ENCODE measurements around the gene GYS2. TPM values are rescaled to one million over a fixed set of nuclear protein-coding genes. Genes with fewer than 3 reads are reported as not detected.

The GYS2 gene
- total and polyA plus RNA-seq, 4 donors: 15.5 to 86.8 (median 34.1) TPM

DNA sequence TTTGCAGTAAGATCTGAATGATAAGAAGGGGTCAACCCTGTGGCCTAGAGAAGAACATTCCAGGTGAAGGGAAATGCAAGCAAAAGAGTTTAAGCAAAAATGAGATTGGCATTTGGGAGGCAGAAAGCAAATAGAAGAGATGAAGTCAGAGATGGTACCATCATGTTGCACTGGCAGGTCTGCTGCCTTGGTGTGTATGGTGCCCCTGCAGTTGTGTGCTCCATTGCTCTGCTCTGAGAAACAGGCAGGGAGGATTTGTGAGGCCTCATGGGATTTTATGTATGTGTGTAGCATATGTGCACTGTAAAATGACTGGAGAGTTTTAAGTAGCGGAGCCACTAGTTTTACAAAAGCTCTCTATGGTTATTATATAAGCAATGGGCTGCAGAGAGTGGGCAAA lies 46.4 kb upstream of the GYS2 start:
- Histone ChIP-seq H3K27me3 (ENCODE audit: control insufficient read depth in 4 of 4, insufficient read depth in 4 of 4, low read length in 3 of 4) (no peaks in the 10 kb centered on the region), H3K4me1 (ENCODE audit: control insufficient read depth in 4 of 4, insufficient read depth in 4 of 4, low read length in 3 of 4) (no peaks in the 10 kb centered on the region), H3K9ac (ENCODE audit: low read depth in 1 of 2, low read length in 2 of 2) (no peak overlapping the region), H3K9me3 (ENCODE audit: control insufficient read depth in 4 of 4, low read length in 3 of 4) (no peaks in the 10 kb centered on the region), H3K27ac (ENCODE audit: low read depth in 1 of 2, low read length in 2 of 2) (no peak overlapping the region), H3K4me3 (ENCODE audit: low read depth in 1 of 3, low read length in 3 of 3) (no peak overlapping the region), H3K36me3 (ENCODE audit: control insufficient read depth in 4 of 4, insufficient read depth in 3 of 4, low read depth in 1 of 4, low read length in 3 of 4) (peaks cover 0 to 4% (median 0%) of the 10 kb centered on the region in 4 donors)
- DNase-seq (ENCODE audit: low spot score): no peak
- TF ChIP-seq RAD21 (IDR thresholded peaks at IDR 0.05): no peak
- no peak for TF ChIP-seq FOXA2 (IDR thresholded peaks at IDR 0.05)
- no peak for TF ChIP-seq YY1 (IDR thresholded peaks at IDR 0.05)
- TF ChIP-seq, protein P1, sequence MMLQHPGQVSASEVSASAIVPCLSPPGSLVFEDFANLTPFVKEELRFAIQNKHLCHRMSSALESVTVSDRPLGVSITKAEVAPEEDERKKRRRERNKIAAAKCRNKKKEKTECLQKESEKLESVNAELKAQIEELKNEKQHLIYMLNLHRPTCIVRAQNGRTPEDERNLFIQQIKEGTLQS (IDR thresholded peaks at IDR 0.05): no peak
- TF ChIP-seq EGR1 (IDR thresholded peaks at IDR 0.05; ENCODE audit: low read depth in 2 of 2): no peak
- TF ChIP-seq, protein P2, sequence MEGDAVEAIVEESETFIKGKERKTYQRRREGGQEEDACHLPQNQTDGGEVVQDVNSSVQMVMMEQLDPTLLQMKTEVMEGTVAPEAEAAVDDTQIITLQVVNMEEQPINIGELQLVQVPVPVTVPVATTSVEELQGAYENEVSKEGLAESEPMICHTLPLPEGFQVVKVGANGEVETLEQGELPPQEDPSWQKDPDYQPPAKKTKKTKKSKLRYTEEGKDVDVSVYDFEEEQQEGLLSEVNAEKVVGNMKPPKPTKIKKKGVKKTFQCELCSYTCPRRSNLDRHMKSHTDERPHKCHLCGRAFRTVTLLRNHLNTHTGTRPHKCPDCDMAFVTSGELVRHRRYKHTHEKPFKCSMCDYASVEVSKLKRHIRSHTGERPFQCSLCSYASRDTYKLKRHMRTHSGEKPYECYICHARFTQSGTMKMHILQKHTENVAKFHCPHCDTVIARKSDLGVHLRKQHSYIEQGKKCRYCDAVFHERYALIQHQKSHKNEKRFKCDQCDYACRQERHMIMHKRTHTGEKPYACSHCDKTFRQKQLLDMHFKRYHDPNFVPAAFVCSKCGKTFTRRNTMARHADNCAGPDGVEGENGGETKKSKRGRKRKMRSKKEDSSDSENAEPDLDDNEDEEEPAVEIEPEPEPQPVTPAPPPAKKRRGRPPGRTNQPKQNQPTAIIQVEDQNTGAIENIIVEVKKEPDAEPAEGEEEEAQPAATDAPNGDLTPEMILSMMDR (IDR thresholded peaks at IDR 0.05; ENCODE audit: low read depth, low read length, missing input control): no peak
- no peak for TF ChIP-seq JUND (IDR thresholded peaks at IDR 0.05)
- no peak for TF ChIP-seq TAF1 (conservative IDR thresholded peaks at IDR 0.05)
- no peak for TF ChIP-seq HNF4G (IDR thresholded peaks at IDR 0.05)
- TF ChIP-seq, protein P3, sequence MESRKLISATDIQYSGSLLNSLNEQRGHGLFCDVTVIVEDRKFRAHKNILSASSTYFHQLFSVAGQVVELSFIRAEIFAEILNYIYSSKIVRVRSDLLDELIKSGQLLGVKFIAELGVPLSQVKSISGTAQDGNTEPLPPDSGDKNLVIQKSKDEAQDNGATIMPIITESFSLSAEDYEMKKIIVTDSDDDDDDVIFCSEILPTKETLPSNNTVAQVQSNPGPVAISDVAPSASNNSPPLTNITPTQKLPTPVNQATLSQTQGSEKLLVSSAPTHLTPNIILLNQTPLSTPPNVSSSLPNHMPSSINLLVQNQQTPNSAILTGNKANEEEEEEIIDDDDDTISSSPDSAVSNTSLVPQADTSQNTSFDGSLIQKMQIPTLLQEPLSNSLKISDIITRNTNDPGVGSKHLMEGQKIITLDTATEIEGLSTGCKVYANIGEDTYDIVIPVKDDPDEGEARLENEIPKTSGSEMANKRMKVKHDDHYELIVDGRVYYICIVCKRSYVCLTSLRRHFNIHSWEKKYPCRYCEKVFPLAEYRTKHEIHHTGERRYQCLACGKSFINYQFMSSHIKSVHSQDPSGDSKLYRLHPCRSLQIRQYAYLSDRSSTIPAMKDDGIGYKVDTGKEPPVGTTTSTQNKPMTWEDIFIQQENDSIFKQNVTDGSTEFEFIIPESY (IDR thresholded peaks at IDR 0.05): no peak
- 98% methylated on average over 1 of the region's 1 CpG for WGBS

DNA sequence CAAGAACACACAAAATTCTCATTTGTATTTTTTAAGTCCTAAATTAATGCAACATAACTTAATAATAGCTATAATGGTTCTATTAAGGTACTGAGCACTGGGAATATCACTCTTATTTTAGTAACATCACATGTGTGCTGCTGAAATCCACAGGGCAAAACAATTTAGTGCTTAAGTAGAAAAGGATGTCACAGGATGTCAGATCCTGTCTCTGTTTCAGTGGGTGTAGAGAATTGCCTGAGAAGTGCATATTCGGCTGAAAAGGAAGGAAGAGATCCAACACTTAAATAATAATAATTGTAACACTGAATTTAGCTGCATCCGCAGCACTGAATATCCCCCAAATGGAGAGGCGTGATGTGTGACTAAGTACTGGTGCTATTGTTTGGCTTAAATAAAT lies 44.4 kb upstream of the GYS2 start:
- WGBS: 54% methylated on average over 3 of the region's 3 CpGs
- peaks cover 0 to 4% (median 0%) of the 10 kb centered on the region in 4 donors for H3K36me3 ChIP-seq (ENCODE audit: control insufficient read depth in 4 of 4, insufficient read depth in 3 of 4, low read depth in 1 of 4, low read length in 3 of 4)
- H3K27me3 ChIP-seq (ENCODE audit: control insufficient read depth in 4 of 4, insufficient read depth in 4 of 4, low read length in 3 of 4): no peaks in the 10 kb centered on the region
- DNase-seq (ENCODE audit: low spot score): no peak
- no peaks in the 10 kb centered on the region for H3K9me3 ChIP-seq (ENCODE audit: control insufficient read depth in 4 of 4, low read length in 3 of 4)
- H3K4me1 ChIP-seq (ENCODE audit: control insufficient read depth in 4 of 4, insufficient read depth in 4 of 4, low read length in 3 of 4): no peaks in the 10 kb centered on the region
- H3K4me3 ChIP-seq (ENCODE audit: low read depth in 1 of 3, low read length in 3 of 3): no peak overlapping the region
- TF ChIP-seq RAD21 (IDR thresholded peaks at IDR 0.05) (no peak), HNF4G (IDR thresholded peaks at IDR 0.05) (no peak), RXRA (IDR thresholded peaks at IDR 0.05) (no peak)
- TF ChIP-seq, protein P4, sequence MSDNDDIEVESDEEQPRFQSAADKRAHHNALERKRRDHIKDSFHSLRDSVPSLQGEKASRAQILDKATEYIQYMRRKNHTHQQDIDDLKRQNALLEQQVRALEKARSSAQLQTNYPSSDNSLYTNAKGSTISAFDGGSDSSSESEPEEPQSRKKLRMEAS (IDR thresholded peaks at IDR 0.05): no peak
- no peak overlapping the region for H3K27ac ChIP-seq (ENCODE audit: low read depth in 1 of 2, low read length in 2 of 2)
- no peak overlapping the region for H3K9ac ChIP-seq (ENCODE audit: low read depth in 1 of 2, low read length in 2 of 2)

DNA sequence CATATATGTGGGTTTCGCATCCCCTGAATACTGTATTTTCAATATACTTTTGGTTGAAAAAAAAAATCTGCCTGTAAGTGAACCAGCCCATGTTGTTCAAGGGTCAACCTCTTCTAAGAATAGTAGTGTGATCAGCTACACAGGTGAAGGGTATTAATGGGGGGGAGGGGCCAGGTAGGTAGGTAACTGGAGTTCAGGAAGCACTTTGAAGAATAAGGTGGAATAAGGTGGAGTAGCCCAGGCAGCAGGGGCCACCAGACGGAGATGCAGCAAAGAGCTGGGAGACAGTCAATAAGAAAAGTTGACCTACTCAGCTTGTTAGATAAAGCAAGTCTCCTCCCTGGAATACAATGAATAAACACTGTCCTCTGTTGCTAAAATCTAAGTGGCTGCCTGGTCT lies 43.7 kb upstream of the GYS2 start:
- Histone ChIP-seq H3K27me3 (ENCODE audit: control insufficient read depth in 4 of 4, insufficient read depth in 4 of 4, low read length in 3 of 4) (no peaks in the 10 kb centered on the region), H3K4me3 (ENCODE audit: low read depth in 1 of 3, low read length in 3 of 3) (no peak overlapping the region), H3K27ac (ENCODE audit: low read depth in 1 of 2, low read length in 2 of 2) (no peak overlapping the region), H3K9me3 (ENCODE audit: control insufficient read depth in 4 of 4, low read length in 3 of 4) (no peaks in the 10 kb centered on the region), H3K9ac (ENCODE audit: low read depth in 1 of 2, low read length in 2 of 2) (no peak overlapping the region), H3K4me1 (ENCODE audit: control insufficient read depth in 4 of 4, insufficient read depth in 4 of 4, low read length in 3 of 4) (no peaks in the 10 kb centered on the region), H3K36me3 (ENCODE audit: control insufficient read depth in 4 of 4, insufficient read depth in 3 of 4, low read depth in 1 of 4, low read length in 3 of 4) (no peaks in the 10 kb centered on the region)
- TF ChIP-seq, protein P1 (IDR thresholded peaks at IDR 0.05): no peak
- TF ChIP-seq YY1 (IDR thresholded peaks at IDR 0.05) (no peak), HNF4G (IDR thresholded peaks at IDR 0.05) (no peak), FOXA1 (IDR thresholded peaks at IDR 0.05) (no peak), NR2F2 (IDR thresholded peaks at IDR 0.05) (no peak), JUND (IDR thresholded peaks at IDR 0.05) (no peak), GABPA (IDR thresholded peaks at IDR 0.05 in 1 of 2, conservative IDR thresholded peaks at IDR 0.05 in 1 of 2) (no peak), RXRA (IDR thresholded peaks at IDR 0.05) (no peak), HNF4A (conservative IDR thresholded peaks at IDR 0.05) (no peak), SP1 (IDR thresholded peaks at IDR 0.05) (no peak), FOXA2 (IDR thresholded peaks at IDR 0.05) (no peak)
- TF ChIP-seq, protein P2 (IDR thresholded peaks at IDR 0.05; ENCODE audit: low read depth, low read length, missing input control): no peak
- 97% methylated on average over 2 of the region's 2 CpGs for WGBS
- no peak for DNase-seq (ENCODE audit: low spot score)

Measured in liver (tissue), 9 donors.